Measurements from ENCODE around the gene PYGO1.

GRCh38 chr15:55606214-55606613 is 18.1 kb upstream of the PYGO1 start:
- TF ChIP-seq CTCF (IDR thresholded peaks at IDR 0.05): no peak
- TF ChIP-seq POLR2A (IDR thresholded peaks at IDR 0.05): no peak
- no peak for TF ChIP-seq EP300 (IDR thresholded peaks at IDR 0.05)
- no peak for TF ChIP-seq POLR2AphosphoS5 (IDR thresholded peaks at IDR 0.05)
